Esophagus muscularis mucosa (tissue), 4 donors: Measurements from ENCODE around the gene DMPK.

Source experiments
- EP300 ChIP-seq: sonication (generic); formaldehyde crosslinking; IDR thresholded peaks from one replicate; pipeline ENCODE4 v1.6.1; 2017; ENCODE audit warnings: antibody characterized with exemption
- POLR2A ChIP-seq: fragments of 450-650 bp; IDR thresholded peaks from one replicate; pipeline ENCODE4 v1.6.1; 2017; ENCODE audit warnings: antibody characterized with exemption, moderate library complexity, mild to moderate bottlenecking, low read depth
- POLR2AphosphoS5 ChIP-seq, 2 donors: sonication (generic); formaldehyde crosslinking; IDR thresholded peaks; one replicate each; pipeline ENCODE4 v1.6.1; 2017; ENCODE audit warnings: antibody characterized with exemption in 2 of 2
- TF ChIP-seq, protein P1 (sequence below), 3 experiments: fragments of 200-600 bp in 2 of 3; fragments of 450-650 bp in 1 of 3; sonication (generic) in 2 of 3; IDR thresholded peaks; one replicate each; pipeline ENCODE4 v1.5.1; 2017 to 2019; ENCODE audit warnings: antibody characterized with exemption in 3 of 3, mild to moderate bottlenecking in 2 of 3, moderate library complexity in 1 of 3

DNA sequence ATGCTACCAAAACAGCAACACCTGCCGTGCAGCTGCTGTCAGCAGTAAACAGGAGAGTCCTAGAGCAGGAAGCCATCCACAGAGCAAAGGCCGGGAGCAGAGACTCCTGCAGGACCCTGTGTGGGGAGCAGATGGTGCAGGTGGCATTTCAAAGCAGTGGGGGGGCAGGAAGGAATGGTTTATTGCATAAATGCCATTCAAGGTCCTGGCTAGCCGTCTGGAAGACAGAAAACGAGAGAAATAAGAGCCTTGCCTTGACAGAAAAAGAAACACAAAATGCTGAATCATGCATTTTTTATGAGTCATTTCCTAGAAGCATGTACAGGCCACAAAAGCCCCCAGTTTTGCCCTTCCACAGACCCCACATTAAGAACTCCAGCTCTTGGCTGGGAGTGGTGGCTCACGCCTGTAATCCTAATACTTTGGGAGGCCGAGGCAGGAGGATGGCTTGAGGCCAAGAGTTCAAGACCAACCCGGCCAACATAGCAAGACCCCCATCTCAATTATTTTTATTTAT is 27.4 kb upstream of the DMPK start:
- TF ChIP-seq EP300 (no peak), POLR2AphosphoS5 (IDR thresholded peaks at IDR 0.05) (no peak), POLR2A (no peak)
- TF ChIP-seq, protein P1, sequence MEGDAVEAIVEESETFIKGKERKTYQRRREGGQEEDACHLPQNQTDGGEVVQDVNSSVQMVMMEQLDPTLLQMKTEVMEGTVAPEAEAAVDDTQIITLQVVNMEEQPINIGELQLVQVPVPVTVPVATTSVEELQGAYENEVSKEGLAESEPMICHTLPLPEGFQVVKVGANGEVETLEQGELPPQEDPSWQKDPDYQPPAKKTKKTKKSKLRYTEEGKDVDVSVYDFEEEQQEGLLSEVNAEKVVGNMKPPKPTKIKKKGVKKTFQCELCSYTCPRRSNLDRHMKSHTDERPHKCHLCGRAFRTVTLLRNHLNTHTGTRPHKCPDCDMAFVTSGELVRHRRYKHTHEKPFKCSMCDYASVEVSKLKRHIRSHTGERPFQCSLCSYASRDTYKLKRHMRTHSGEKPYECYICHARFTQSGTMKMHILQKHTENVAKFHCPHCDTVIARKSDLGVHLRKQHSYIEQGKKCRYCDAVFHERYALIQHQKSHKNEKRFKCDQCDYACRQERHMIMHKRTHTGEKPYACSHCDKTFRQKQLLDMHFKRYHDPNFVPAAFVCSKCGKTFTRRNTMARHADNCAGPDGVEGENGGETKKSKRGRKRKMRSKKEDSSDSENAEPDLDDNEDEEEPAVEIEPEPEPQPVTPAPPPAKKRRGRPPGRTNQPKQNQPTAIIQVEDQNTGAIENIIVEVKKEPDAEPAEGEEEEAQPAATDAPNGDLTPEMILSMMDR (IDR thresholded peaks at IDR 0.05) = no peak
